ENCODE data around the gene RBMS3.

- no peak for TF ChIP-seq ZBTB33 (CRISPR knock-in tag; IDR thresholded peaks at IDR 0.05)
- TF ChIP-seq MXD4 (CRISPR knock-in tag; IDR thresholded peaks at IDR 0.05): no peak
- no peak for TF ChIP-seq SOX13 (IDR thresholded peaks at IDR 0.05)
- no peak for TF ChIP-seq SOX13 (CRISPR knock-in tag; conservative IDR thresholded peaks at IDR 0.05 in 1 of 2, IDR thresholded peaks at IDR 0.05 in 1 of 2)
Observed at GRCh38 chr3:29486096-29486495, 205.2 kb downstream of the RBMS3 start.
